Upper lobe of left lung (tissue), 4 donors: ENCODE results near the gene PRMT9.

Experiments used
- POLR2A ChIP-seq, 4 donors: fragments of 450-650 bp; IDR thresholded peaks; one replicate each; pipeline ENCODE4 v1.5.1; 2016 to 2017; ENCODE audit warnings: antibody characterized with exemption in 4 of 4, mild to moderate bottlenecking in 2 of 4
- TF ChIP-seq, protein P1 (sequence below), 6 experiments: fragments of 450-650 bp in 4 of 6; fragments of 200-600 bp in 2 of 6; sonication (generic) in 2 of 6; IDR thresholded peaks; one replicate each; pipeline ENCODE4 v1.5.1; 2016 to 2019; ENCODE audit warnings: antibody characterized with exemption in 6 of 6

DNA sequence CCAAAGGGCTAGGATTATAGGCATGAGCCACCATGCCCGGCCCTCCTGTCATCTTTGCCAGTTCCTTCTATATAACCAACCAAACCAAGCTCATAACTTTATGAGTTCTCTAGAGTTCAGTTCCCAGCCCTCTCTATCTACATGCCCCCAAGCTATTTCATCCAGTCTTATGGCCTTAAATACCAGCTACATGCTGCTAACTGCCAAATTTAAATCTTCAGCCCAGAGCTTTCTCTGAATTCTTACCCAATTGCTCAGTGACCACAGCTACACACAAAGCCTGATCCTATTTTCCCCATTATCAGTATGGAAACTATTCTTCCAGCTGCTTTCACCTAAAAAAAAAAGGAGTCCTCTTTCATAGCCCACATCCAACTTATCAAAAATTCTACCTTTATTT lies 43.6 kb downstream of the PRMT9 start:
- TF ChIP-seq, protein P1, sequence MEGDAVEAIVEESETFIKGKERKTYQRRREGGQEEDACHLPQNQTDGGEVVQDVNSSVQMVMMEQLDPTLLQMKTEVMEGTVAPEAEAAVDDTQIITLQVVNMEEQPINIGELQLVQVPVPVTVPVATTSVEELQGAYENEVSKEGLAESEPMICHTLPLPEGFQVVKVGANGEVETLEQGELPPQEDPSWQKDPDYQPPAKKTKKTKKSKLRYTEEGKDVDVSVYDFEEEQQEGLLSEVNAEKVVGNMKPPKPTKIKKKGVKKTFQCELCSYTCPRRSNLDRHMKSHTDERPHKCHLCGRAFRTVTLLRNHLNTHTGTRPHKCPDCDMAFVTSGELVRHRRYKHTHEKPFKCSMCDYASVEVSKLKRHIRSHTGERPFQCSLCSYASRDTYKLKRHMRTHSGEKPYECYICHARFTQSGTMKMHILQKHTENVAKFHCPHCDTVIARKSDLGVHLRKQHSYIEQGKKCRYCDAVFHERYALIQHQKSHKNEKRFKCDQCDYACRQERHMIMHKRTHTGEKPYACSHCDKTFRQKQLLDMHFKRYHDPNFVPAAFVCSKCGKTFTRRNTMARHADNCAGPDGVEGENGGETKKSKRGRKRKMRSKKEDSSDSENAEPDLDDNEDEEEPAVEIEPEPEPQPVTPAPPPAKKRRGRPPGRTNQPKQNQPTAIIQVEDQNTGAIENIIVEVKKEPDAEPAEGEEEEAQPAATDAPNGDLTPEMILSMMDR (IDR thresholded peaks at IDR 0.05): no peak
- TF ChIP-seq POLR2A (IDR thresholded peaks at IDR 0.05): no peak
